HepG2 (cell line): ENCODE measurements around the gene BOLA2B. TPM values are rescaled to one million over a fixed set of nuclear protein-coding genes. Genes with fewer than 3 reads are reported as not detected.

Experiments used
- ELF1 ChIP-seq: sonication (generic); formaldehyde crosslinking; IDR thresholded peaks from 2 replicates; pipeline ENCODE4 v1.4.0; 2020; ENCODE audit warnings: missing genetic modification reagents
- GABPA ChIP-seq, 2 experiments: IDR thresholded peaks; 2 replicates each; pipeline ENCODE4 v1.6.1; 2011 to 2016; ENCODE audit warnings: low read depth in 2 of 2, low read length in 1 of 2, missing biosample characterization in 1 of 2, missing genetic modification characterization in 1 of 2
- GATA4 ChIP-seq: sonication (generic); IDR thresholded peaks from 2 replicates; pipeline ENCODE4 v1.6.1; 2016; ENCODE audit warnings: antibody characterized with exemption, low read depth, borderline replicate concordance
- HES4 ChIP-seq: sonication (generic); formaldehyde crosslinking; IDR thresholded peaks from 2 replicates; pipeline ENCODE4 v1.9.0; 2021; ENCODE audit warnings: mild to moderate bottlenecking, missing genetic modification reagents, borderline replicate concordance
- JUNB ChIP-seq: sonication (generic); formaldehyde crosslinking; IDR thresholded peaks from 2 replicates; pipeline ENCODE4 v1.8.0; 2022; ENCODE audit warnings: missing genetic modification reagents, mild to moderate bottlenecking, borderline replicate concordance
- MTF2 ChIP-seq: sonication (generic); formaldehyde crosslinking; IDR thresholded peaks from 2 replicates; pipeline ENCODE4 v1.5.0; 2020; ENCODE audit warnings: missing genetic modification reagents, borderline replicate concordance
- MXD4 ChIP-seq: IDR thresholded peaks from 2 replicates; pipeline ENCODE4 v1.6.1; 2016; ENCODE audit warnings: mild to moderate bottlenecking, missing biosample characterization, missing genetic modification reagents
- RAD51 ChIP-seq: fragments of 450-650 bp; IDR thresholded peaks from 2 replicates; pipeline ENCODE4 v1.6.1; 2016; ENCODE audit warnings: borderline replicate concordance
- SNAPC2 ChIP-seq: sonication (generic); formaldehyde crosslinking; IDR thresholded peaks from 2 replicates; pipeline ENCODE4 v1.8.1; 2022; ENCODE audit warnings: mild to moderate bottlenecking, missing genetic modification reagents
- U2AF2 ChIP-seq: fragments of 200-400 bp; formaldehyde crosslinking; IDR thresholded peaks from 2 replicates; pipeline ENCODE4 v1.6.1; 2017; ENCODE audit warnings: low read depth, mild to moderate bottlenecking, low read length
- ZFP82 ChIP-seq: sonication (generic); formaldehyde crosslinking; IDR thresholded peaks from 2 replicates; pipeline ENCODE4 v1.5.1; 2020; ENCODE audit warnings: mild to moderate bottlenecking, missing genetic modification reagents, borderline replicate concordance
- ZNF20 ChIP-seq: sonication (generic); formaldehyde crosslinking; IDR thresholded peaks from 2 replicates; pipeline ENCODE4 v1.4.0; 2020; ENCODE audit warnings: mild to moderate bottlenecking, moderate library complexity, missing genetic modification reagents
- ZNF3 ChIP-seq: IDR thresholded peaks from 2 replicates; pipeline ENCODE4 v1.7.0; 2017; ENCODE audit warnings: inconsistent platforms
- ZNF33A ChIP-seq: sonication (generic); formaldehyde crosslinking; IDR thresholded peaks from 2 replicates; pipeline ENCODE4 v1.5.1; 2020; ENCODE audit warnings: missing genetic modification reagents, mild to moderate bottlenecking, moderate library complexity, borderline replicate concordance
- ZNF530 ChIP-seq: sonication (generic); formaldehyde crosslinking; IDR thresholded peaks from 2 replicates; pipeline ENCODE4 v1.5.0; 2020; ENCODE audit warnings: low read depth, mild to moderate bottlenecking, missing genetic modification reagents
- ZNF7 ChIP-seq: IDR thresholded peaks from 2 replicates; pipeline ENCODE4 v1.6.1; 2016; ENCODE audit warnings: missing biosample characterization, missing genetic modification reagents
- polyA plus RNA-seq, 8 experiments: library from polyadenylated mRNA; depleted of rRNA in 3 of 8; stranded (reverse) in 7 of 8; unstranded in 1 of 8; fragments of >200 nt; fragmentation: Illumina TruSeq in 4 of 8; extraction: Trizol in 4 of 8; gene quantifications; 2 replicates each; pipeline versions ENCODE4 v1.2.1 to v1.2.3, GENCODE V29; 2011 to 2016; ENCODE audit warnings: low read depth in 4 of 8, missing spikeins in 1 of 8, mixed read lengths in 1 of 8; ENCODE audit not compliant: insufficient read depth in 1 of 8
- total RNA-seq, 5 experiments: library from RNA; depleted of rRNA; stranded (reverse); fragments of >200 nt; fragmentation: Illumina TruSeq; extraction: Trizol; gene quantifications; 2 replicates each; pipeline ENCODE4 v1.2.3, GENCODE V29; 2016; ENCODE audit warnings: low read depth in 1 of 5
- TF ChIP-seq, protein P1 (sequence below): sonication (generic); formaldehyde crosslinking; IDR thresholded peaks from 2 replicates; pipeline ENCODE4 v1.8.0; 2022; ENCODE audit warnings: mild to moderate bottlenecking, missing genetic modification reagents, moderate library complexity
- TF ChIP-seq, protein P2 (sequence below): sonication (generic); formaldehyde crosslinking; IDR thresholded peaks from 2 replicates; pipeline ENCODE4 v1.4.0; 2020; ENCODE audit warnings: mild to moderate bottlenecking, missing genetic modification reagents
- TF ChIP-seq, protein P3 (sequence below): IDR thresholded peaks from 2 replicates; pipeline ENCODE4 v1.4.0; 2020; ENCODE audit warnings: mild to moderate bottlenecking, missing genetic modification reagents
- TF ChIP-seq, protein P4 (sequence below): fragments of 450-650 bp; IDR thresholded peaks from 2 replicates; pipeline ENCODE4 v1.6.1; 2017; ENCODE audit warnings: mild to moderate bottlenecking

Gene BOLA2B
- total and polyA plus RNA-seq, 2 of the 13 experiments (the other 11 are each of a cell fraction or from before 2014, with no cell fraction given) = 63.8 to 295 TPM

DNA sequence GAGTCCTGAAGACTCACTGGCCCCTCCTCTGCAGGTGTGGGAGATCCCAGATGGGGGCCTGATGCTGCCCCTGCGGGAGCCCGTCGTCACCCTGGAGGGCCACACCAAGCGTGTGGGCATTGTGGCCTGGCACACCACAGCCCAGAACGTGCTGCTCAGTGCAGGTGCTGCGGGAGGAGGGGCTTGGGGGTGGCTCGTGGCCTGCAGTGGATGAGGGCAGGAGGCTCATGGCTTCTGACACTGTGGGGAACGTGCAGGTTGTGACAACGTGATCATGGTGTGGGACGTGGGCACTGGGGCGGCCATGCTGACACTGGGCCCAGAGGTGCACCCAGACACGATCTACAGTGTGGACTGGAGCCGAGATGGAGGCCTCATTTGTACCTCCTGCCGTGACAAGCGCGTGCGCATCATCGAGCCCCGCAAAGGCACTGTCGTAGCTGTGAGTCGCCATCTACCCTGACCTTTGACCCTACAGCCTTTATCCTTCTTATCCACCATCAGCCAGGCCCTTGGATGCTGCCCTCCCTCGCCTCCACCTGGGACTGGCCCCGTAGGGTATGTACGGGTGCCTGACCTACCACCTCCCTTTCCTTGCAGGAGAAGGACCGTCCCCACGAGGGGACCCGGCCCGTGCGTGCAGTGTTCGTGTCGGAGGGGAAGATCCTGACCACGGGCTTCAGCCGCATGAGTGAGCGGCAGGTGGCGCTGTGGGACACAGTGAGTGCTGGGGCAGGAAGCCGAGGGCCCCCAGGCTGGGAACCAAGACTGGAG, 6.5 kb downstream of the BOLA2B start (continued):
- TF ChIP-seq, protein P1, sequence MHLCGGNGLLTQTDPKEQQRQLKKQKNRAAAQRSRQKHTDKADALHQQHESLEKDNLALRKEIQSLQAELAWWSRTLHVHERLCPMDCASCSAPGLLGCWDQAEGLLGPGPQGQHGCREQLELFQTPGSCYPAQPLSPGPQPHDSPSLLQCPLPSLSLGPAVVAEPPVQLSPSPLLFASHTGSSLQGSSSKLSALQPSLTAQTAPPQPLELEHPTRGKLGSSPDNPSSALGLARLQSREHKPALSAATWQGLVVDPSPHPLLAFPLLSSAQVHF = 0 out of 2 replicates have a peak, but pooled peaks have one; percentile 62
- TF ChIP-seq ZNF530 (CRISPR knock-in tag) (no peak), ZNF7 (0 out of 2 replicates have a peak, but pooled peaks have one; percentile 7), HES4 (CRISPR knock-in tag) (no peak), SNAPC2 (CRISPR knock-in tag) (no peak), GATA4 (no peak), GABPA (IDR thresholded peaks at IDR 0.05; ENCODE audit: low read depth, low read length) (no peak), GABPA (CRISPR knock-in tag; IDR thresholded peaks at IDR 0.05; ENCODE audit: low read depth) (no peak), MTF2 (CRISPR knock-in tag) (no peak), JUNB (CRISPR knock-in tag) (no peak), U2AF2 (no peak), ZNF33A (CRISPR knock-in tag) (no peak), ZFP82 (CRISPR knock-in tag) (no peak), MXD4 (CRISPR knock-in tag) (no peak), ZNF20 (CRISPR knock-in tag) (no peak), ELF1 (CRISPR knock-in tag) (no peak), ZNF3 (CRISPR knock-in tag) (no peak), RAD51 (no peak)
- TF ChIP-seq, protein P2, sequence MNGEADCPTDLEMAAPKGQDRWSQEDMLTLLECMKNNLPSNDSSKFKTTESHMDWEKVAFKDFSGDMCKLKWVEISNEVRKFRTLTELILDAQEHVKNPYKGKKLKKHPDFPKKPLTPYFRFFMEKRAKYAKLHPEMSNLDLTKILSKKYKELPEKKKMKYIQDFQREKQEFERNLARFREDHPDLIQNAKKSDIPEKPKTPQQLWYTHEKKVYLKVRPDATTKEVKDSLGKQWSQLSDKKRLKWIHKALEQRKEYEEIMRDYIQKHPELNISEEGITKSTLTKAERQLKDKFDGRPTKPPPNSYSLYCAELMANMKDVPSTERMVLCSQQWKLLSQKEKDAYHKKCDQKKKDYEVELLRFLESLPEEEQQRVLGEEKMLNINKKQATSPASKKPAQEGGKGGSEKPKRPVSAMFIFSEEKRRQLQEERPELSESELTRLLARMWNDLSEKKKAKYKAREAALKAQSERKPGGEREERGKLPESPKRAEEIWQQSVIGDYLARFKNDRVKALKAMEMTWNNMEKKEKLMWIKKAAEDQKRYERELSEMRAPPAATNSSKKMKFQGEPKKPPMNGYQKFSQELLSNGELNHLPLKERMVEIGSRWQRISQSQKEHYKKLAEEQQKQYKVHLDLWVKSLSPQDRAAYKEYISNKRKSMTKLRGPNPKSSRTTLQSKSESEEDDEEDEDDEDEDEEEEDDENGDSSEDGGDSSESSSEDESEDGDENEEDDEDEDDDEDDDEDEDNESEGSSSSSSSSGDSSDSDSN (CRISPR knock-in tag) = no peak
- TF ChIP-seq, protein P3, sequence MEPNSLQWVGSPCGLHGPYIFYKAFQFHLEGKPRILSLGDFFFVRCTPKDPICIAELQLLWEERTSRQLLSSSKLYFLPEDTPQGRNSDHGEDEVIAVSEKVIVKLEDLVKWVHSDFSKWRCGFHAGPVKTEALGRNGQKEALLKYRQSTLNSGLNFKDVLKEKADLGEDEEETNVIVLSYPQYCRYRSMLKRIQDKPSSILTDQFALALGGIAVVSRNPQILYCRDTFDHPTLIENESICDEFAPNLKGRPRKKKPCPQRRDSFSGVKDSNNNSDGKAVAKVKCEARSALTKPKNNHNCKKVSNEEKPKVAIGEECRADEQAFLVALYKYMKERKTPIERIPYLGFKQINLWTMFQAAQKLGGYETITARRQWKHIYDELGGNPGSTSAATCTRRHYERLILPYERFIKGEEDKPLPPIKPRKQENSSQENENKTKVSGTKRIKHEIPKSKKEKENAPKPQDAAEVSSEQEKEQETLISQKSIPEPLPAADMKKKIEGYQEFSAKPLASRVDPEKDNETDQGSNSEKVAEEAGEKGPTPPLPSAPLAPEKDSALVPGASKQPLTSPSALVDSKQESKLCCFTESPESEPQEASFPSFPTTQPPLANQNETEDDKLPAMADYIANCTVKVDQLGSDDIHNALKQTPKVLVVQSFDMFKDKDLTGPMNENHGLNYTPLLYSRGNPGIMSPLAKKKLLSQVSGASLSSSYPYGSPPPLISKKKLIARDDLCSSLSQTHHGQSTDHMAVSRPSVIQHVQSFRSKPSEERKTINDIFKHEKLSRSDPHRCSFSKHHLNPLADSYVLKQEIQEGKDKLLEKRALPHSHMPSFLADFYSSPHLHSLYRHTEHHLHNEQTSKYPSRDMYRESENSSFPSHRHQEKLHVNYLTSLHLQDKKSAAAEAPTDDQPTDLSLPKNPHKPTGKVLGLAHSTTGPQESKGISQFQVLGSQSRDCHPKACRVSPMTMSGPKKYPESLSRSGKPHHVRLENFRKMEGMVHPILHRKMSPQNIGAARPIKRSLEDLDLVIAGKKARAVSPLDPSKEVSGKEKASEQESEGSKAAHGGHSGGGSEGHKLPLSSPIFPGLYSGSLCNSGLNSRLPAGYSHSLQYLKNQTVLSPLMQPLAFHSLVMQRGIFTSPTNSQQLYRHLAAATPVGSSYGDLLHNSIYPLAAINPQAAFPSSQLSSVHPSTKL (CRISPR knock-in tag) = 0 out of 2 replicates have a peak, but pooled peaks have one; percentile 15
- TF ChIP-seq, protein P4, sequence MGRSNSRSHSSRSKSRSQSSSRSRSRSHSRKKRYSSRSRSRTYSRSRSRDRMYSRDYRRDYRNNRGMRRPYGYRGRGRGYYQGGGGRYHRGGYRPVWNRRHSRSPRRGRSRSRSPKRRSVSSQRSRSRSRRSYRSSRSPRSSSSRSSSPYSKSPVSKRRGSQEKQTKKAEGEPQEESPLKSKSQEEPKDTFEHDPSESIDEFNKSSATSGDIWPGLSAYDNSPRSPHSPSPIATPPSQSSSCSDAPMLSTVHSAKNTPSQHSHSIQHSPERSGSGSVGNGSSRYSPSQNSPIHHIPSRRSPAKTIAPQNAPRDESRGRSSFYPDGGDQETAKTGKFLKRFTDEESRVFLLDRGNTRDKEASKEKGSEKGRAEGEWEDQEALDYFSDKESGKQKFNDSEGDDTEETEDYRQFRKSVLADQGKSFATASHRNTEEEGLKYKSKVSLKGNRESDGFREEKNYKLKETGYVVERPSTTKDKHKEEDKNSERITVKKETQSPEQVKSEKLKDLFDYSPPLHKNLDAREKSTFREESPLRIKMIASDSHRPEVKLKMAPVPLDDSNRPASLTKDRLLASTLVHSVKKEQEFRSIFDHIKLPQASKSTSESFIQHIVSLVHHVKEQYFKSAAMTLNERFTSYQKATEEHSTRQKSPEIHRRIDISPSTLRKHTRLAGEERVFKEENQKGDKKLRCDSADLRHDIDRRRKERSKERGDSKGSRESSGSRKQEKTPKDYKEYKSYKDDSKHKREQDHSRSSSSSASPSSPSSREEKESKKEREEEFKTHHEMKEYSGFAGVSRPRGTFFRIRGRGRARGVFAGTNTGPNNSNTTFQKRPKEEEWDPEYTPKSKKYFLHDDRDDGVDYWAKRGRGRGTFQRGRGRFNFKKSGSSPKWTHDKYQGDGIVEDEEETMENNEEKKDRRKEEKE = no peak
